Lower leg skin (tissue), 3 donors: Measurements from ENCODE around the gene WWTR1.

Experiments used
- CTCF ChIP-seq, 3 donors: fragments of 450-650 bp; IDR thresholded peaks; one replicate each; pipeline ENCODE4 v1.5.1; 2016; ENCODE audit warnings: antibody characterized with exemption in 3 of 3, mild to moderate bottlenecking in 3 of 3, moderate library complexity in 2 of 3
- POLR2A ChIP-seq, 2 donors: fragments of 450-650 bp; IDR thresholded peaks; one replicate each; pipeline ENCODE4 v1.6.1; 2016 to 2017; ENCODE audit warnings: antibody characterized with exemption in 2 of 2, mild to moderate bottlenecking in 1 of 2, moderate library complexity in 1 of 2

- TF ChIP-seq CTCF (IDR thresholded peaks at IDR 0.05) (no peak), POLR2A (IDR thresholded peaks at IDR 0.05) (no peak)
Observed at GRCh38 chr3:149494759-149495580, 162.9 kb downstream of the WWTR1 start.
